Upper lobe of left lung (tissue), 6 donors: ENCODE data around the gene RHEB. TPM values are rescaled to one million over a fixed set of nuclear protein-coding genes. Genes with fewer than 3 reads are reported as not detected.
A peak's percentile ranks its signal among the peaks of the same experiment; 100 is the strongest.

ENCODE experiments used
- ATAC-seq, 2 donors: fragments of 200-7000 bp; cut with Tn5 transposase; one replicate each; pipeline ENCODE4 v1.9.1; 2022; ENCODE audit warnings: mild to moderate bottlenecking in 2 of 2, moderate library complexity in 2 of 2; ENCODE audit not compliant: low FRiP score in 2 of 2
- DNase-seq, 2 donors: peaks; one replicate each; pipeline ENCODE4 v3.0.0-alpha.2; 2019 to 2020
- H3K27ac ChIP-seq, 4 donors: fragments of 200-600 bp; sonication (generic); one replicate each; pipeline ENCODE4 v1.5.1; 2016 to 2019
- H3K27me3 ChIP-seq, 4 donors: fragments of 200-600 bp; sonication (generic); one replicate each; pipeline ENCODE4 v1.5.1; 2017 to 2019
- H3K36me3 ChIP-seq, 4 donors: fragments of 200-600 bp; sonication (generic); one replicate each; pipeline ENCODE4 v1.5.1; 2016 to 2019
- H3K4me1 ChIP-seq, 4 donors: fragments of 200-600 bp; sonication (generic); one replicate each; pipeline ENCODE4 v1.5.1; 2018 to 2019
- H3K4me3 ChIP-seq, 4 donors: fragments of 200-600 bp; sonication (generic); one replicate each; pipeline ENCODE4 v1.5.1; 2017 to 2019; ENCODE audit warnings: mild to moderate bottlenecking in 2 of 4, moderate library complexity in 1 of 4
- H3K9me3 ChIP-seq, 4 donors: fragments of 200-600 bp; sonication (generic); one replicate each; pipeline ENCODE4 v1.5.1; 2018 to 2019
- EP300 ChIP-seq, 4 donors: sonication (generic); formaldehyde crosslinking; IDR thresholded peaks; one replicate each; pipeline ENCODE4 v1.5.1; 2017; ENCODE audit warnings: antibody characterized with exemption in 4 of 4, control low read depth in 2 of 4
- POLR2A ChIP-seq, 4 donors: fragments of 450-650 bp; IDR thresholded peaks; one replicate each; pipeline ENCODE4 v1.5.1; 2016 to 2017; ENCODE audit warnings: antibody characterized with exemption in 4 of 4, mild to moderate bottlenecking in 2 of 4
- POLR2AphosphoS5 ChIP-seq, 2 donors: sonication (generic); formaldehyde crosslinking; IDR thresholded peaks; one replicate each; pipeline ENCODE4 v1.5.1; 2017; ENCODE audit warnings: antibody characterized with exemption in 2 of 2
- WGBS, 2 donors: methylation state at CpG; one replicate each; pipeline ENCODE4 v1.1.5; 2017 to 2018; 5-methylcytosine and 5-hydroxymethylcytosine counted together
- total RNA-seq, 6 donors: library from RNA; depleted of rRNA in 4 of 6; stranded (reverse); fragments of >200 nt in 4 of 6; gene quantifications; one replicate each; pipeline versions ENCODE4 v1.1.0 to v1.2.1, GENCODE V29; 2016 to 2021
- TF ChIP-seq, protein P1 (sequence below), 6 experiments: fragments of 450-650 bp in 4 of 6; fragments of 200-600 bp in 2 of 6; sonication (generic) in 2 of 6; IDR thresholded peaks; one replicate each; pipeline ENCODE4 v1.5.1; 2016 to 2019; ENCODE audit warnings: antibody characterized with exemption in 6 of 6
- donor health status: DM: no; HTN: no; CAD: no; lungs with moderate emphysema.
- donor health status: DM: no; HTN: yes; CAD: no; lungs with severe emphysema.

The RHEB gene
- total RNA-seq, 6 donors from 2014 or later = 63.0 to 105 (median 93.4) TPM

DNA sequence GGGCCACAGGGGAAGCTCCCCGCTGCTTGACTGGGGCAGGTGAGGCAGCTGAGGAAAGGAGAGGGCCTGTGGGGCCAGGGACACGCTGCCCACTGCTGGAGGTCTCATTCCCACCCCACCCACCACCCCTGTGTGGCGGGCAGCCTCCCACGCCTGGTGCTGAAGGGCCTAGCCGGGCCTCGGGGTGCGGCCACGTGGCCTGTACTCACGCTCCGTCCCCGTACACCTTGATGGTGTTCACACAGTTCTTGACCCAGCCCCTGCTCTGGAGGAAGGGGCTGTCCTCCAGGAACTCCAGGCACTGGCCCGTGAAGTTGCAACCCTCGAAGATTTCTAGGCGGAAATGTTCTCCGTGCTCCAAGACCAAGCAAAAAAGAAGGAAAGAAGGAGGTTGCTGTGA lies 83.7 kb downstream of the RHEB start:
- peaks cover 0 to 4% (median 0%) of the 10 kb centered on the region in 4 donors for H3K27me3 ChIP-seq
- TF ChIP-seq POLR2AphosphoS5 (IDR thresholded peaks at IDR 0.05) (no peak), POLR2A (IDR thresholded peaks at IDR 0.05) (no peak), EP300 (IDR thresholded peaks at IDR 0.05) (no peak)
- TF ChIP-seq, protein P1, sequence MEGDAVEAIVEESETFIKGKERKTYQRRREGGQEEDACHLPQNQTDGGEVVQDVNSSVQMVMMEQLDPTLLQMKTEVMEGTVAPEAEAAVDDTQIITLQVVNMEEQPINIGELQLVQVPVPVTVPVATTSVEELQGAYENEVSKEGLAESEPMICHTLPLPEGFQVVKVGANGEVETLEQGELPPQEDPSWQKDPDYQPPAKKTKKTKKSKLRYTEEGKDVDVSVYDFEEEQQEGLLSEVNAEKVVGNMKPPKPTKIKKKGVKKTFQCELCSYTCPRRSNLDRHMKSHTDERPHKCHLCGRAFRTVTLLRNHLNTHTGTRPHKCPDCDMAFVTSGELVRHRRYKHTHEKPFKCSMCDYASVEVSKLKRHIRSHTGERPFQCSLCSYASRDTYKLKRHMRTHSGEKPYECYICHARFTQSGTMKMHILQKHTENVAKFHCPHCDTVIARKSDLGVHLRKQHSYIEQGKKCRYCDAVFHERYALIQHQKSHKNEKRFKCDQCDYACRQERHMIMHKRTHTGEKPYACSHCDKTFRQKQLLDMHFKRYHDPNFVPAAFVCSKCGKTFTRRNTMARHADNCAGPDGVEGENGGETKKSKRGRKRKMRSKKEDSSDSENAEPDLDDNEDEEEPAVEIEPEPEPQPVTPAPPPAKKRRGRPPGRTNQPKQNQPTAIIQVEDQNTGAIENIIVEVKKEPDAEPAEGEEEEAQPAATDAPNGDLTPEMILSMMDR (IDR thresholded peaks at IDR 0.05) = no peak
- H3K9me3 ChIP-seq = no peaks in the 10 kb centered on the region
- H3K4me3 ChIP-seq = no peak overlapping the region
- H3K27ac ChIP-seq = peak overlapping the region in 3 of 4 donors; percentile 38 to 71 (median 67)
- H3K4me1 ChIP-seq = peaks cover 10 to 15% (median 14%) of the 10 kb centered on the region in 4 donors
- 89 to 90% methylated on average over 4 to 15 of the region's 15 CpGs for WGBS, 2 donors
- ATAC-seq = no peak
- no peaks in the 10 kb centered on the region for H3K36me3 ChIP-seq
- DNase-seq = peak in 1 of 2 donors; percentile 74

DNA sequence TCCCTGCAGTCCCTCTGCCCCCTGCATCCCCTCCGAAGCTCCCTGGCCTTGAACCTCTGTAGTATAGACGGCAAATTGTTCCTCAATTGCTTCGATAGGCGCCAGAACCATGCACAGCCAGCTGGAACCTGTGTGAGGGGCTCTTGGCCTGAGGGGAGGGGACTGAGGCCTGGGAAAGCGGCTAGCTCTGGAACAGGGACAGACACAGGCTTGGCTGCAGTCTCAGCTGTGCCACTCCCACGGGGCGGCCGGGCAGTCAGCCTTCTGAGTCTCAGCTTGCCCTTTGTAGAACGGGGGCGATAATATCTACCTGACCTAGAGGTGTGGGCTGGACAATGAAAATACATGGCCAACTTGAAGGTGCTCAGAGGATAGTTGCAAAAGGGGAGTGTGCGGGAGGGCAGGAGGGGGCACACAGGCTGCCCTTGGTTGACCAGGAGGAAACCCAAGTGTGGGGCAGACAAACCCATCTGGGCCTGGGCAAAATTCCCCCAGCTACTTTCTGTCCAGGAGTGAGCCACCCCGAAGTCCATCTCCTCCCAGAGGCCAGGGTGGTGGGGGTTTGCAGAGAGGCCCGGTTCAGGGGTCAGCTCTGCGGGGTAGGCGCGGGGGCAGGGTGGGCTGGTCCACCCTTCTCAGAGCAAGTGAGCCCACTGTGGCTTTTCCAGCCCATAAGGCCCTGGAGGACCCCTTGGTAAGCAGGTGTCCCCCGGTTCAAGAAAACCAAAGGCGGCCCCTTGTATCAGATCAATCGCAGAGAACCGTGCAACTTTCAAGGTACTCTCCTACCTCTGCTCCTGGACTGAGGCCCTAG lies 84.4 kb downstream of the RHEB start:
- Histone ChIP-seq H3K9me3 (no peaks in the 10 kb centered on the region), H3K27me3 (peaks cover 0 to 4% (median 0%) of the 10 kb centered on the region in 4 donors), H3K4me1 (peaks cover 7 to 11% (median 10%) of the 10 kb centered on the region in 4 donors), H3K4me3 (no peak overlapping the region), H3K27ac (peak overlapping the region in 1 of 4 donors; percentile 71), H3K36me3 (no peaks in the 10 kb centered on the region)
- WGBS, 2 donors = 87 to 91% methylated on average over 12 to 17 of the region's 20 CpGs
- TF ChIP-seq EP300 (IDR thresholded peaks at IDR 0.05) = no peak
- no peak for TF ChIP-seq POLR2AphosphoS5 (IDR thresholded peaks at IDR 0.05)
- no peak for TF ChIP-seq POLR2A (IDR thresholded peaks at IDR 0.05)
- TF ChIP-seq, protein P1 (IDR thresholded peaks at IDR 0.05) = no peak
- DNase-seq = peak in 1 of 2 donors; percentile 43
- no peak for ATAC-seq

DNA sequence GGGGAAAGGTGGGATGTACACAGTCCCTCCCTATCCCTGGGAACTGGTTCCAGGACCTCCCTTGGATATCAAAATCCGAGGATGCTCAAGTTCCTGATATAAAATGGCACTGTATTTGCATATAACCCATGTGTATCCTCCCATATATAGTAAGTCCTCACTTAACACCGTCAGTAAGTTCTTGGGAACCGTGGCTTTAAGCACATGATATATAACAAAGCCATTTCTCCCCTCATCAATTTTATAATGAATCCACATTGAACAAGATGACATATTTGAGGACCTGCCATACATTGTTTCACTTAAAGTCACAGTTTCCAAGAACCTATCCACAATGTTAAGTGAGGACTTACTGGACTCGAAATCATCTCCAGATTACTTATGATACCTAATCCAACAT lies 85.1 kb downstream of the RHEB start:
- no peak overlapping the region for H3K27ac ChIP-seq
- H3K27me3 ChIP-seq = peaks cover 0 to under 1% (median 0%) of the 10 kb centered on the region in 4 donors
- no peaks in the 10 kb centered on the region for H3K9me3 ChIP-seq
- ATAC-seq = no peak
- DNase-seq = no peak
- 87 to 94% methylated on average over 4 of the region's 4 CpGs for WGBS, 2 donors
- peaks cover 6 to 11% (median 7%) of the 10 kb centered on the region in 4 donors for H3K4me1 ChIP-seq
- no peak overlapping the region for H3K4me3 ChIP-seq
- TF ChIP-seq POLR2A (IDR thresholded peaks at IDR 0.05) (no peak), POLR2AphosphoS5 (IDR thresholded peaks at IDR 0.05) (no peak), EP300 (IDR thresholded peaks at IDR 0.05) (no peak)
- TF ChIP-seq, protein P1 (IDR thresholded peaks at IDR 0.05) = no peak
- H3K36me3 ChIP-seq = no peaks in the 10 kb centered on the region

DNA sequence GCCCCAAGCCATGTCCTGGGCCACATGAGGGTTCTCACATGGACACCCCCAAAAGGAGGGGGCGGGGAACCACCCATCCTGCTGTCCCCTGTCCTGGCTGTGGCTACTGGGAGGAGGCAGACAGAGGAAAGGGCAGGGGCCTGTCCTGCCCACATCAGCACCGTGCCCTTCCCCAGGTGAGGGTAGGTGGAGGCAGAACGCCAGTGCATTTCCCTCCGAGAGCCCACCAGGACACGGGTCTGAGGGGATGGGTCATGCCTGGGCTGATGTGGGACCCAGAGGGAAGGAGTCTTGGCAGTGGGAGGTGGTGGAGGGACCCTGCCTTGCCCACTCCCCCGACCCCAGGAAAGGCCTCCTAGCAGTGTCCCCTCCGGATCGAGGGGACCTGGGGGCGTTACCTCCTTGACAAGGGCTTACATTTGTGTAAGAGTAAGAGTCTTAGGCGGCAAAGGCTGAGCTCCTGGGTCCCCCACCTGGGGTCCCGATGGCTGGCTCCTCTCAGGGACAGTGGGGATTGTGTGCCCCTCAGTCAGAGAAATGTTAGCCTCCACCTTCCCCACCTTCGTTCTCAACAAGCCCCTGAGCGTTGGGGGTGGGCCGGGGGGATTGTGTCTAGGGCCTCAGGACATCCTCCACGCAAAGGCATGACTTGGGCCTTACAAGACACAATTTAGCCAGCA lies 85.8 kb downstream of the RHEB start:
- no peak overlapping the region for H3K4me3 ChIP-seq
- no peaks in the 10 kb centered on the region for H3K9me3 ChIP-seq
- peaks cover 7 to 15% (median 13%) of the 10 kb centered on the region in 4 donors for H3K4me1 ChIP-seq
- no peaks in the 10 kb centered on the region for H3K27me3 ChIP-seq
- ATAC-seq = no peak
- no peak overlapping the region for H3K27ac ChIP-seq
- TF ChIP-seq POLR2AphosphoS5 (IDR thresholded peaks at IDR 0.05) = no peak
- TF ChIP-seq POLR2A (IDR thresholded peaks at IDR 0.05) = no peak
- no peak for TF ChIP-seq EP300 (IDR thresholded peaks at IDR 0.05)
- TF ChIP-seq, protein P1 (IDR thresholded peaks at IDR 0.05) = no peak
- WGBS, 2 donors = 91 to 97% methylated on average over 6 to 15 of the region's 15 CpGs
- DNase-seq = peak in 1 of 2 donors; percentile 26
- H3K36me3 ChIP-seq = no peaks in the 10 kb centered on the region
